NCI-H446 (cell line): ENCODE measurements around the gene GALNS.

Source experiments
- DNase-seq, 2 experiments: peaks; one replicate each; lab custom pipeline; 2025; lab: John Stamatoyannopoulos, UW

Gene GALNS

DNA sequence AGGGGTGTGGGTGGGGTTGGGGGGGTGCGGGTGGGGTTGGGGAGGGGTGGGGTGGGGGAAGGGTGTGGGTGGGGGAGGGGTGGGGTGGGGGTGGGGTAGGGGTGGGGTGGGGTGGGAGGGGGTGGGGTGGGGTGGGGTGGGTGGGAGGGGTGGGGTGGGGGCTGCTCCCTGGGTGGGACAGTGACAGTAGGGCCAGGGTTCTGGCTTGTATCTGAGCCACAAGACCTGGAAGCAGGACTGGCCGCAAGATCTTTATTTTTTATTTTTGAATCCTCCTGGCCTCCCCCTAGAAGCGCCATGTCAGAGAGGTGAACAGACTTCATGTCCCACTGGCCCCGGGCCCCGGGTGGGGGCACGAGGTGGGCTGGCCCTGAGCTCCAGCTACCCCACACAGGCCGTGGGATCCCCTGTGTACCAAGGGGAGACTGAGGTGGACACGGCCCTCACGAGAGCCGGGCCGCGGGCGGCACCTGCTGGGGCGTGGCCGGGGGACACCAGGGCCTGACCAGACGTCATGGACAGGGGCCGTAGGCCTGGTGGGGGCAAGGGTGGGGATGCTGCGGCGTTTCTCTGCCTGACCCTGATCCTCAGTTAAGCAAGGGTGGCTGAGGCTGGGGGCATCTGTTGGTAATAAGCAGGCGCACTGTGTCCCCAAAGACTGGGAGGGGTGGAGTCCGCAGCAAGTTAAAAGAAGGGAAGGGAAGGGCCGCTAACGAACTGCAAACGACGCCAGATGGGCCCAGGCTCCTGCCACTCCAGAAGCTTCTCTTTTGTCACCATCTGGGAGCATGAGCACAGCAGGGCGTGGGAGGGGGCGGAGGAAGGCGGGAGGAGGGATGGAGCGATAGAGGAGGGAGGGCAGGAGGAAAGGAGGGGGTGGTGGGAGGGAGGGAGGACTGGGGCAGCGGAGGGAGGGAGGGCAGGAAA is 32.0 kb upstream of the GALNS start:
- DNase-seq: peak in 1 of 2 experiments; percentile 19

DNA sequence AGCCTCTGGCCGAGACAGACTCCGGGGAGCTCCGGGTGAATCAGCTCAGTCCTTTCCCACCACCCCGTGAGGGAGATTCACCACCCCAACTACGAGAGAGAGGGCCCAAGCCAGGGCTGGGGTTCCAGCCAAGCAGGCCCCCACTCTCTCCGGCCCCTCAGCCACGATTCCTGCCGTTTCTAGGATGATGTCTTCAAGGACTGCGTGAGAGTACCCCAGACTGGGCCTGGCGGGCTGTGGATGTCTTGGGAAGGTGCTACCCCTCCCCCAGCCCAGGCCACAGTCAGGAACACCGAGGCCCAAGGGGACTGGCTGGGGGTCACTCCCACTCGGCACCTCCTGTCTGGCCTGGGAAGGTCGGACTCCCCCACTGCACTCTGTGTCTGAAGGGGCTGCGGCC is 31.3 kb upstream of the GALNS start:
- no peak for DNase-seq

DNA sequence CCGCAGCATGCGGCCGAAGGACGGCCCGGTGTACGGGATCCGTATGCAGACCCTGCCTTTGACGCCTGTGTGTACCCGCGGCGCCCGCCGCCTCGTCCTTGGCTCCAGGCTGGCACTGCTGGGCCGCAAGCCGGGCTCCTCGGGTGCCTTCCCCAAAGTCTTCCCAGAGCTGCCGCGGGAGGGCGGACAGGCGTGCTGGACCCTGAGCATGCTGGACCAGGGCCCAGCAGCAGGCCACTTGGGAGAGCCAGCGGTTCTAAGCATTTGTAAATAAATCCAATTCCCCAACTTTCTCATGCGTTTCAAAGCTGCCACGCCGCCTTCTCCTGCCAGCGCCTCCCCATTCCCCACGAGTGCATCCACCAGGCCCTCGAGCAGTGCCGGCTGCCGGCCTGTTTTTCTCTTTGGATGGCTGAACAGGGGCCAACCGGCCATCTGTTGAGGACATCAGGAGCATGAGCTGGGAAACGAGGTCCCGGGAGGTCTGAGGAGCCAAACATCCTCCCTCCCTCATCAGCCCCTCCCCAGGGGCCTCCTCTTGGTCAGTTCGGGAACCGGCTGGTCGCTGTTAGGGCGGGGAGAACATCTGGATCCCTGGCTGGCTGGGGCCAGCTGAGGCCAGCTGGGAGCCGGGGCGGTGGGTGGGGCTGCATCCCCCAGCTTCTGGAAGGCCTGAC is 30.2 kb upstream of the GALNS start:
- DNase-seq: peak; percentile 5 to 67

DNA sequence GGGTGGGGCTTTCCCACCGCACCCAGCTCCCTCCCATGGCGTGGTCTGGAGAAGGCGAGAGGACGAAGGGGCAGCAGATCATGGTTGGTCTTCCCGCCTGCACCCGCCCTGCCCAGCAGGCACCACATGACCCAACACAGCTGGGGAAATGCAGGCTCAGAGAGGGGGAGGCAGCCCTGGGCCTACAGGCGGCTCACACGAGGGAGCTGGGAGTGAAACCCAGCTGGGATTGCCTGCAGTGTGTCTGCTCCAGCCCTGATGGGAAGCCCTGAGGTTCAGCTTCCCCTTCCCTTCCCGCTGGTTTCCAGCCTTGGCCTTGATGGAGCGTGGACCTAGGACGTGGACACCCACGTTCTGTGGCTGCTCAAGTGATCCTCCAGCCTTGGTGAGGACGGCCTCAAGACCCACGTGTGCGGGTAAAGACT is 29.7 kb upstream of the GALNS start:
- DNase-seq: no peak

DNA sequence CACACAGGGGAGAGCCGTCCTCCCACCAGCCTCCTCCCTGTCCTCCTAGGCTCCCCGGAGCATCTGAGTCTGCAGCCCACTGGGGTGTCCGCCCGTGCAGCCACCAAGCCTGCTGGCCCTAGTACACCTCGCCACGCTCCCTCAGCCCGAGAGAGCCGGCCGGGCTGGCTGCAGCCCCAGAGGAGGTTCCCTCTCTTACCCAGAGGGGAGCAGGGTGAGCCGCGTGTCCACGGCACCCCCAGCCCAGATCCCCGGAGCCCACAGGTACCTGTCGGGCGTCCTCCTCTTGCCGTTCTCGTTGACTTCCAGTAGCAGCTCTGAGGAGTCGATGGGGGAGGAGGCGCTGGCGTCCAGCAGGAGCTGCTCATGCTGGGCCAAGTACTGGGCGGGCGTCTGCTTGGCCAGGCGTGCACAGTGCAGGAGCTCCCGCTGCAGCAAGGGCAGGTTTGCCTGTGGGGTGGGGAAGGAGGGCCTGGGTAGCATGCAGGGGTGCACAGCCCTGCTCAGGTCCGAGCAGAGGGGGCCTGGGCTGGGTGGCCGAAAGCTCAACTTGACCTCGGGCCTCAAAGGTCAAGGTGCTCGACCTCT is 29.0 kb upstream of the GALNS start:
- DNase-seq: no peak

DNA sequence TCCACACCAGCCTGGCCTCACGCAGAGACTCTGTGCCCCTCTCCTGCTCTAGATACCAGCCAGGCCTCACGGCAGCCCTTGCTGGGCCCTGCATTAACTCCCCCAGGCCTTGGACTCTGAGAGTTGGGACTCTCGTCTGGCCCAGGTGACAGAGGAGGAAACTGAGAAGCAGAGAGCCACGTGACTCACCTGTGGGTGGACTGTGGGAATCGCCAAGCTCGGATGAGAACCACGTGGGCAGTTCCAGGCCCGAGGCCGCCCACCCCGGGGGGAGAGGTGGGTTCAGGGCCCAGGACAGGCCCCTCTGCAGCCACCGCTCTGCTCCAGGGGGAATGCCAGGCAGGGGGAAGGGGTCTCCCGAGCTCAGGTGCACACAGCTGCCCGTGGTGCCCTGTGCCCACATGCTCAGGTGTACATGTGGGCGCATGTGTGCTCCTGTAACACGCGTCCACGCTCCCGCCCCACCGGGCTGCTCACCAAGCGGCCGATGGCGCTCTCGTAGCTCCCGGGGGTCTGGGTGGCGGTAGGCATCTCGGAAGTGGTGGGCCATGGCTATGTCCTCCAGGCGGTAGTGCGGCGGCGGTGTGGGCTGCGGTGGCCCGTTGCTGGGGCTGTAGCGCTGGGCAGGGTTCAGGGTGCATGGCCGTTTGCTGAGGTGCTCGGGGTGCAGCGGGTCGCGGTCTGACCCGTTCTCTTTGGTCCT is 28.0 kb upstream of the GALNS start:
- DNase-seq: no peak

DNA sequence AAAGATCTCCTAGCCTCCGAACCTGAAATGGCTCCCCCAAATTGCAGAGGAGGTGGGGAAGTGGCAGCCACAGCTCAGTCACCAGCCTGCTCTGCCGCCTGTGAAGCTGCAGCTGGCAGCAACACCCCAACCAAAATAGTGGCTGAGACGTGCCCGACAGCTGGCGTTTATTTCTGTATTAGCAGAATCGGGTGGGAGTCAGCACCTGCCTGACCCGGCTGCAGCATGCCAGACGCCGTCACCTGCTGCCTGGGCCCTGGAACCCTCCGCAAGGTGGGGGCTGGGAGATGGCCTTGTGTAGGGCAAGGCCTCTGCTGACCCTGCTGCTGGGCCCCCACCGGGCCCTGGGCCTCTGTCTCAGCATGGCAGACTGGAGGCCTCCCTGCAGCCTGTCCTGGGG is 27.2 kb upstream of the GALNS start:
- no peak for DNase-seq

DNA sequence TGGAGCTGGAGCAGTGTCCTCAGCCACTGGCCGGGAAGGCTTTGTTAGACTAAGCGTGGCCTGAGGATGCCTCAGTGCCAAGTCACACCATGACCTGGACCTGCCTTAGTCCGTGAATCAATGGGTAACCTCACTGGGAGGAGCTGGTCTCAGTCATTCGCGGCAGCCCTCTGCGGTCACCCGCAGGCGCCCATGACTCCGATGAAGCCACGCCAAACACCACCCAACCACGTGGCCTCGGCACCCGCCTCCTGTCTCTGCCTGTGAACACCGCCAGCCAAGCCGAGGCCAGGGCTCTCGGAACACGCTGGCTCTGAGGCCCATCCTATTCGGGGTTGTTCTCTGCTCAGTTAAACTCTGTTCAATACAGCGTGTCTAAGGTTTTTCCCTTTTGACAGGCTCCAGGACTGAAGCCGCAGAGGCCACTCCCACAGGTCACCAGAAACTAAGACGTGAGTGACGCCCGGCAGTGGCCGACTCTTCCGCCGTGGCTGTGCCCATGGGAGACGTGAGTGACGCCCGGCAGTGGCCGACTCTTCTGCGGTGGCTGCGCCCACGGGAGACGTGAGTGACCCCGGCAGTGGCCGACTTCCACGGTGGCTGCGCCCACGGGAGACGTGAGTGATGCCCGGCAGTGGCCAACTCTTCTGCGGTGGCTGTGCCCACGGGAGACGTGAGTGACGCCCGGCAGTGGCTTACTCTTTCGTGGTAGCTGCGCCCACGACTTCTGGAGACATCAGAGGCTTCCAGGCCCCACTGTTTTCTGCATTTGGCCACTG is 26.6 kb upstream of the GALNS start:
- no peak for DNase-seq

DNA sequence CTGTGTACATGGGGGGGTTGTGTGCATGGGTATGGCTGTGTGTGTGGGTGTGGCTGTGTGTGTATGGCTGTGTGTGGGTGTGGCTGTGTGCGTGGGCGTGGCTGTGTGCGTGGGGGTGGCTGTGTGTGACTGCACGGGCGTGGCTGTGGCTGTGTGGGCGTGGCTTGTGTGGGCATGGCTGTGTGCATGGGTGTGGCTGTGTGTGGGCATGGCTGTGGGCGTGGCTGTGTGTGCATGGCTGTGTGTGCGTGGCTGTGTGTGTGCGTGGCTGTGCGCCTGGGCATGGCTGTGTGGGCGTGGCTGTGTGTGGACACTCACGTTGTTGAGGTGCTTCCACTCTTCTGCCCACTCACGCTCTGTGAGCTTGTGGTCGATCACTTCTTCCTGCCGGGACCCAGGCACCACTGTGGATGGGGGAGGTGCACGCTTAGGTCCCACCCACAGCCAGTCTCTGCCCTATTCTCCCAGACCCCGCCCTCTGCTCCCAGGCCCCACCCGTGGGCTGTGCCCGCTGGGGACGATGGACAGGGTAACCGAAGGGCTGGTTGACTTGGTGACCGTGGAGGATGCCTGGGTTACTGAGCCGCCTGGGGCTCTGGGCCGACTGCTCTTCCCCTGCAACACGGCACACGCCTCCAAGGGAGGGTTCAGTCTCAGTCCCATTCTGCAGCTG is 25.7 kb upstream of the GALNS start:
- DNase-seq: no peak

DNA sequence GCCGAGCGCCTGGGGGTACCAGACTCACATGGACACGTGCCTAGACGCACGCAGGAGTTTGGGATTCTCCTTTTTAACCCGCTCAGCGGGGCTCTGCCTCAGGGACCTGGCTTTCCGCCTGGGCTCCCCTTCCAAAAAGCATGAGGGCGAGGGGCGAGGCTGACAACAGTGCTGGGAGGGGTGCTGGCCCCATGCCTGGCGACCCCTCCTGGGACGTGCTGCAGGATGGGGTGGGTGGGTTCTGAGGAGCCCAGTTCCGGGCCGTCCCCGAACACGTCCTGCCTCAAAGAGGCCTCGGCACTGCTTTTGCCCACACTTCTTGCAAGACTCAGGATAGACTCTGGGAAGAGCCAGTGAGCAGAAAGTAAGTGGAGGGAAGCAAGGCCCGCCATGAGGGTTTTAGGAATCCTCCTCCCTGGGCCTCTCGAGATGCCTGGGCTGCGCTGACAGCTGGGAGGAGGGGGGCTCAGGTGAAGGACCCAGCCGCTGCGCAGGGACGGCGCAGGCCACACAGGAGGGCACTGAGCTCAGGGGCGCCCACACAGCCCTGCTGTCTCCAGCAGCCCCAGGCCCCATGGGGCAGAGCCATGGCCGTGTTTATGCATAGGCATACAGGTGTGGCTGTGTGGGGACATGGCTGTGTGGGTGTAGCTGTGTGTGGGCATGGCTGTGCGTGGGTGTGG is 25.1 kb upstream of the GALNS start:
- DNase-seq: no peak

DNA sequence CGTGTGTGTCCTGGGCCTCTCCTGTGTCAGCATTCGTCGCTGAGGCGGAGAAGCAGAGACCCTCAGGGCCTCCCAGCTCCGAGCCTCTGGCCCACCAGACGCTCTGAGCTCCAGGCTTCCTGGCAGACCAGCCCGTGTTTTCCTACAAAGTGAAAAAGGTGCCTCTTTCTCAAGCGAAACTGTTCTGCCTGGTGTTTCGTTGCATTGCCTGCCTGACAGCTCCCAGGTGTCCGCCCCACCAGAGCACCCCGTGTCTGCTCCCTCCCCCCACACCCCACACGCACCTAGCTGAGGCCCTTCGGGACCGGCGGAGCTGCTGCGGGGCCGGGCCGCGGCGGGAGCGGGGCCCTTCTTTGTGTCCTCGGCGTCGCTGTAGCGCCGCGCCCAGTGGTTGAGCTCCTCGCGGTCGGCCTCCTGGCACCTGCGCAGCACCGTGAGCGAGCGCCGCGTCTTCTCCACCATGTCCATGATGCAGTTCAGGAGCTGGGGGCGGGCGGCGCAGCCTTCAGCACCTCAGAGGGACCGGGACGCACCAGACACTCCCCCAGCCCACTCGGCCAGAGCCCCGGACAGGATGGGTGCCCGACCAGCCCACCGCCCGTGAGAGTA is 24.4 kb upstream of the GALNS start:
- no peak for DNase-seq

DNA sequence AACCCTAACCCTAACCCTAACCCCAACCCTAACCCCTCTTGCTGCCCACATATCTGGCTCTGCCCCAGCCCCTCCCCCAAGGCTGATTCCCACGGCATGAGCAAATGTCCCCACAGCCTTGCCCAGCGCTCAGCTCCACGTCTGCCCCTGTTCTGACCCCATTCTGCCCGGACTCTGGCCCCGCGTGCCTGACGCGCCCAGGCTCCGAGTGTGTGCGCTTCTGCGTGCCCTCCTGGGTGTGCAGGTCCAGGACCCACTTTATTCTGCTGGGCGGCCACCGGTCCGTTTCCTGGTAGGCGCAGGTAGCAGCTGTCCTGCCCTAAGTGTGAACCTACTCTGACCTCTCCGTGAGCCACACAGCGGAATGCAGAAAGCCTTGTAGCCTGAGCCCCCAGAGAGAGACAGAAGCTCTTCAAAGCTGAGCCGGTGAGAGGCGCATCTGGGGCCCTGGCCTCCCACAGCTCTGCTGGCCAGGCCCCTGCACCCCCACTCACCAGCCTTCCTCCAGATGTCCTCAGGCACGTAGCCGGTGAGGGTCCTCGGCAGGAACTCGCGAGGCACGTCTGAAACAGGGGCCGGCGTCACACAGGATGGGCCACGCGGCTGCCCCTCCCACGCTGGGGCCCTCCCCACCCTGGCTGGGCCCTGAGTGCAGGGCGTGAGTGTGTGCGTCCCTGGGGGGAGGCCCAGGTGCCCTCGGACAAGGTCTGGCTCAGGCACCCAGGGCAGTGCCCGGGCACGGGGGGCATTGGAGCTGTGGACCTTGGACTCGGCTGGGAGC is 23.7 kb upstream of the GALNS start:
- DNase-seq: no peak

DNA sequence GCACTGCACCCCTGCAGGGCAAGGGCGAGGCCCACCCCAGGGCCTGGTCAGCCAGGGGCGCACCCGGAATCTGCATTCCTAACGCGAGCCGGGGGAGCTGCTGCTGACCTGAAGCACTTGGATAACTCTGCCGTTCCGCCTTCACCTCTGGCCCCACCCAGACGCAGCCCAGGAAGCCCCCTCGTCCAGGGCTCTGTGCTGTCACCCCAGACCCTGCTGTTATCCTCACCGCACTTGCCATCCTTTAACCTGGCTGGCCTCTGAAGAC is 23.0 kb upstream of the GALNS start:
- DNase-seq: no peak

DNA sequence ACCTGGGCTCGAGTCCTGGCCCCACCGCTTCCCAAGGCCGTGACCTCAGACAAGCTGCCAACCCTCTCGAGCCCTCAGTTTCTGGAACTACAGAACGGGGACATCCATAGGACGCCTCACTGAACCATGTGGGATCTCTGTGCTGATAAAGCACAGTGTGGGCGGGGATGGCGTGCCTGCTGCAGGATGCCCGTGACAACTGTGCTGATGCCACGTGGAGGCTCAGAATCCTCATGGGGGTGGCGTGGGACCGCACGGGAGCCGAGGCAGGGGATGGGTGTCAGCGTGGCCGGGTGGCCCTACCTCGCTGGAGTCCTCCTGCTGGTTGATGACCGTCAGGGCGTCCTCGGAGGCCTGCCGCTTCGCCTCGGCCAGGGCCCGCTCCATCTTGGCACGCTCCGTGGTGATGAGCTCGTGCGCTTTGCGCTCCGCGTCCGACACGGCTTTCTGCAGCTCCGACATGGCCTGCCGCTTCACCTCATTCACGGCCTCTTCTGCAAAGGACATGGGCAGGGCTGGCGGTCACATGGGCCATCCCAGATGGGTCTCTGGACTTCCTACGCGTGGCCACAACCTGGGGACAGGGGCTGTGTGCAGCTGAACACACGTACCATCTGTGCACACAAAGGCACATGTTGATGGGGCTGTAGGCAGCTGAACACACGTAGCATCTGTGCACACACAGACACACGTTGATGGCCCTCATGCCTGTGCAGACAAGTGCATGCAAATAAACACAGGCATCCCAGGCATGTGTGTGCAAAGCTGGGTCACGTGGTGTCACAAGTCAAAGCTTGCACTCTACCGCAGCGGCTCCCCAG is 22.4 kb upstream of the GALNS start:
- DNase-seq: no peak

DNA sequence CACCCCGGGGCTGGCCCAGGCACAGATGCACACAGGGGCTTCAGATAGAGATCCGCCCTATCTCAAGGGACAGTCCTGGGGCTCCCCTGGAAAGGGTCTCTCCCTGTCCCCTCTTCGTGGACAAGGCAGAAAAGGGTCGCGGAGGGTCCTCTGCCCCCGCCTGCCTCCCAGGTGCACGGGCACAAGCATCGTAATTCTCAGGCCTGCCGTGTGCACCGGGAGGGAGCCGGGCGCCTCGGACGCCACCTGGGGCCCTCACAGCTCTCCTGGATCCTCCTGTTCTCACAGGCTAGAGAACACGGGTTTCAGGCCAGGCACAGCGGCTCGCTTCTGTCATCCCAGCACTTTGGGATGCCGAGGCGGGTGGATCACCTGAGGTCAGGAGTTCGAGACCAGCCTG is 21.6 kb upstream of the GALNS start:
- no peak for DNase-seq

DNA sequence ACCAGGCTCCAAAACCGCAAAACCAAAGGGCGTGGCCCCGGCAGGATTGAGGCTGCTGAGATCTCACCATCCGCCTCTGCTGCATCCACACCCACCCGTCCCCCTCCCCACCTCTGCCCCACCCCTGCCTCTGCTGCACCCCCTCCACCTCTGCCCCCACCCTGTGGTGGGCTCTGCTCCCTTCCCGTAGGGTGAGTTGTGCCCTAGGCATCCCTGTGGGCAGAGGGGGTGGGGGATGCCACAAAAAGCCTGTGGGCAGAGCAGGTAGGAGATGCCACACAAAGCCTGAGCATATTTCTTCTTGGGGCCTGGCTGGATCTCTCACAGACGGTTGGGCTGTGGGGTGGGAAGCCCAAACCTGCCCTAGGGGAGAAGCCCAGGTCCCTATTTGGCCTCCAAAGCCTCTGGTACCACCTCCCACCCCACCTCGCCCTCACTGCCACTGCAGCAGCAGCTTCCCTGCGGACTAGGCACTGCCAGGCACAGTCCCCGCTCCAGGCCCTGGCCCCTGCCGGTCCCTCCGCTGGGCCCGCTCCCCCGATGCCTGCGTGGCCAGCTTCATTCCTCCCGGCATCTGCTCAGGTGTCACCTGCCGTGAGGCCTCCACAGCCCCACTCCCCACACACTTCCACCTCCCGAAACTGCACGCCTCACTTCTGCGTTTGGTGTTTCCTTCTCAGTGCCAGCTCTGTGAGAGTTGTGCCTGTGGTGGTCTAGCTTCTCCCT is 21.0 kb upstream of the GALNS start:
- no peak for DNase-seq

DNA sequence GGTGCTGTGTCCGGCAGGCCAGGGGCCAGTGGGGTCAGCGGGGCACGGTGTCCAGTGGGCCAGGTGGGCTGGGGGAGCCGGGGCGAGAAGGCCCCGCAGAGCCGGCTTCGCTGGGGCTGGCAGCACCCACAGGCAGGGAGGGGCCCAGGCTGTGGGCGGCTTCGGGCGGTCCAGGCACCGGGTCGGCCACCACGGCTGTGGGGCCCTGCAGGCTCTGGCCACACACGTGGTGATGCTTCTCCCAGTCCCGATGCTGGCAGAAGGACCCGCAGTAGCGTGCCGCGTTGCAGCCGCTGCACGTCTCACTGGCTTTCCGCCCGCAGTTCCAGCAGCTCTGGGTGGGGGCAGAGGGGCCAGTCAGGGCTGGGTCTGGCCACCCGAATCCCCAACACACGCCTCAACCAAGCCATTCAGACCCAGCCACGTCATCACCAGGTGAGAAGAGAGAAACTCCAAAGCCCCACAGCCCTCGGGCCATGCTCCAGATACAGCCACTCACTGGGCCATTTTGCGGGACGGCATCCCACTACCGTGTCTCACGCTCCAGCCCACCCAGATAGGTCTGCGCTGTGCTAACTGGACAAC is 20.3 kb upstream of the GALNS start:
- no peak for DNase-seq
